GM12878 (cell line): ENCODE results near the gene KCNJ10. TPM values are rescaled to one million over a fixed set of nuclear protein-coding genes. Genes with fewer than 3 reads are reported as not detected.

Source experiments
- ATAC-seq: fragments of 200-7000 bp; cut with Tn5 transposase; 3 replicates; pipeline ENCODE4 v1.9.1; 2020; ENCODE audit warnings: mild to moderate bottlenecking, moderate library complexity
- BruUV-seq: library from RNA; stranded (reverse); fragments of 400-500 nt; replicated peaks from 2 replicates; lab custom pipeline; 2021; lab: Mats Ljungman, UMichigan
- CTCF ChIA-PET: fragments of 300-600 bp; sonication (Branson Sonifier 250); formaldehyde crosslinking; extraction: SDS; loops from one replicate; lab custom pipeline; 2021; ENCODE audit warnings: inconsistent platforms; lab: Yijun Ruan, JAX
- POLR2A ChIA-PET: fragments of 350-600 bp; formaldehyde crosslinking; extraction: SDS; loops from one replicate; lab custom pipeline; 2021; ENCODE audit warnings: inconsistent platforms; lab: Charles Lee
- RAD21 ChIA-PET: fragments of 300-600 bp; sonication (Branson Sonifier 250); formaldehyde crosslinking; loops from one replicate; lab custom pipeline; 2023; ENCODE audit warnings: antibody characterized with exemption; ENCODE audit not compliant: unreplicated experiment; lab: Charles Lee
- SMC1A ChIA-PET: fragments of 300-600 bp; sonication (Branson Sonifier 250); formaldehyde crosslinking; loops from one replicate; lab custom pipeline; 2023; ENCODE audit not compliant: unreplicated experiment, uncharacterized antibody; lab: Charles Lee
- DNase-seq: peaks from one replicate; pipeline ENCODE4 v3.0.0-alpha.2; 2011; ENCODE audit warnings: low read depth, low spot score
- FAIRE-seq: peaks from 3 replicates; lab custom pipeline; 2011; peaks lifted over from hg19 to GRCh38; lab: Jason Lieb, UNC
- H2AFZ ChIP-seq: 2 replicates; pipeline ENCODE4 v1.6.0; 2011; ENCODE audit warnings: low read depth, low read length, control low read depth; ENCODE audit not compliant: control insufficient read depth
- H3K27ac ChIP-seq: 2 replicates; pipeline ENCODE4 v1.5.1; 2011; ENCODE audit warnings: control low read depth; ENCODE audit not compliant: control insufficient read depth, insufficient read depth
- H3K27me3 ChIP-seq, 2 experiments: replicated peaks in 1 of 2; 2 replicates each; pipeline versions ENCODE4 v1.6.0 to v1.6.1; 2011; ENCODE audit warnings: low read length in 1 of 2; ENCODE audit not compliant: control insufficient read depth in 2 of 2, insufficient read depth in 2 of 2
- H3K36me3 ChIP-seq, 2 experiments: 2 replicates each; pipeline ENCODE4 v1.5.1; 2011; ENCODE audit warnings: low read length in 1 of 2; ENCODE audit not compliant: control insufficient read depth in 2 of 2, insufficient read depth in 2 of 2
- H3K4me1 ChIP-seq: 2 replicates; pipeline ENCODE4 v1.6.1; 2011; ENCODE audit warnings: mild to moderate bottlenecking, low read length, moderate library complexity, mixed read lengths; ENCODE audit not compliant: control insufficient read depth, insufficient read depth
- H3K4me2 ChIP-seq: 2 replicates; pipeline ENCODE4 v1.6.0; 2011; ENCODE audit warnings: control low read depth; ENCODE audit not compliant: control insufficient read depth, insufficient read depth
- H3K4me3 ChIP-seq: fragments of 200-600 bp; sonication (generic); 2 replicates; pipeline ENCODE4 v1.5.1; 2016
- H3K79me2 ChIP-seq: 2 replicates; pipeline ENCODE4 v1.6.0; 2011; ENCODE audit warnings: low read length; ENCODE audit not compliant: control insufficient read depth, insufficient read depth
- H3K9ac ChIP-seq: 2 replicates; pipeline ENCODE4 v1.8.0; 2011; ENCODE audit warnings: low read length, control low read depth, mixed read lengths; ENCODE audit not compliant: control insufficient read depth, insufficient read depth
- H3K9me3 ChIP-seq: replicated peaks from 3 replicates; pipeline ENCODE4 v1.5.1; 2011; ENCODE audit warnings: mild to moderate bottlenecking, low read length; ENCODE audit not compliant: control insufficient read depth, insufficient read depth
- H4K20me1 ChIP-seq: 2 replicates; pipeline ENCODE4 v1.6.0; 2011; ENCODE audit not compliant: control insufficient read depth, insufficient read depth
- ATF3 ChIP-seq: IDR thresholded peaks from 2 replicates; pipeline ENCODE4 v1.6.1; 2011; ENCODE audit warnings: low read depth, mild to moderate bottlenecking, low read length, moderate library complexity, borderline replicate concordance; ENCODE audit errors: extremely low read depth
- ELK1 ChIP-seq: IDR thresholded peaks from 2 replicates; pipeline ENCODE4 v1.6.1; 2012; ENCODE audit warnings: low read depth, low read length, improper control_type of control experiment
- FOS ChIP-seq: IDR thresholded peaks from 3 replicates; pipeline ENCODE4 v1.6.1; 2011; ENCODE audit warnings: borderline replicate concordance; ENCODE audit not compliant: insufficient read length; ENCODE audit errors: extremely low read depth
- IKZF2 ChIP-seq, 2 experiments: fragments of 450-650 bp; IDR thresholded peaks; 2 replicates each; pipeline ENCODE4 v1.6.1; 2017; ENCODE audit warnings: mild to moderate bottlenecking in 2 of 2, moderate library complexity in 2 of 2
- MEF2B ChIP-seq: fragments of 450-650 bp; IDR thresholded peaks from 2 replicates; pipeline ENCODE4 v1.6.1; 2018; ENCODE audit warnings: mild to moderate bottlenecking, moderate library complexity; ENCODE audit not compliant: partially characterized antibody, poor library complexity, severe bottlenecking
- MTA3 ChIP-seq: IDR thresholded peaks from 2 replicates; pipeline ENCODE4 v1.6.1; 2012; ENCODE audit warnings: low read length, inconsistent platforms, borderline replicate concordance
- NFXL1 ChIP-seq: fragments of 450-650 bp; IDR thresholded peaks from 2 replicates; pipeline ENCODE4 v1.6.1; 2017; ENCODE audit warnings: antibody characterized with exemption, mild to moderate bottlenecking, borderline replicate concordance
- PKNOX1 ChIP-seq: fragments of 450-650 bp; IDR thresholded peaks from 2 replicates; pipeline ENCODE4 v1.6.1; 2016; ENCODE audit warnings: mild to moderate bottlenecking
- PML ChIP-seq: IDR thresholded peaks from 2 replicates; pipeline ENCODE4 v1.6.1; 2012; ENCODE audit warnings: low read length, inconsistent platforms
- POLR2A ChIP-seq: IDR thresholded peaks from 2 replicates; pipeline ENCODE4 v1.6.1; 2011; ENCODE audit warnings: low read depth, mild to moderate bottlenecking, low read length
- RELB ChIP-seq: fragments of 450-650 bp; IDR thresholded peaks from 2 replicates; pipeline ENCODE4 v1.6.1; 2017; ENCODE audit warnings: low read depth, mild to moderate bottlenecking, moderate library complexity
- RUNX3 ChIP-seq: IDR thresholded peaks from 2 replicates; pipeline ENCODE4 v1.6.1; 2012; ENCODE audit warnings: low read length, inconsistent platforms
- TAF1 ChIP-seq: IDR thresholded peaks from 2 replicates; pipeline ENCODE4 v1.6.1; 2011; ENCODE audit warnings: mild to moderate bottlenecking, low read depth, low read length, borderline replicate concordance
- WGBS: methylation state at CpG from one replicate; pipeline ENCODE4 v1.1.6; 2016; ENCODE audit warnings: low lambda C conversion rate; ENCODE audit not compliant: insufficient replicate concordance, insufficient coverage; ENCODE audit errors: missing lambda C conversion rate; 5-methylcytosine and 5-hydroxymethylcytosine counted together
- in situ Hi-C: fragments of 300-500 bp; cut with MboI; formaldehyde crosslinking; loops from 9 replicates; pipeline ENCODE4 v1.14.3; 2018; ENCODE audit warnings: mixed read lengths
- intact Hi-C: fragments of 100-400 bp; cut with micrococcal nuclease; formaldehyde crosslinking; loops from one replicate; pipeline ENCODE4 v1.14.2; 2022; ENCODE audit not compliant: unreplicated experiment
- polyA plus RNA-seq, 11 experiments: library from polyadenylated mRNA; depleted of rRNA in 4 of 11; unstranded in 6 of 11; stranded (reverse) in 5 of 11; fragments of >200 nt; fragmentation: Nextera tagmentation in 4 of 11; fragmentation: Illumina TruSeq in 1 of 11; extraction: Ambion mirVana in 4 of 11; extraction: Trizol in 1 of 11; gene quantifications; 1 replicate in 1 of 11; 2 replicates in 10 of 11; pipeline versions ENCODE4 v1.2.1 to v1.2.3, GENCODE V29; 2011 to 2016; ENCODE audit warnings: inconsistent platforms in 2 of 11, missing spikeins in 2 of 11, low read depth in 1 of 11
- total RNA-seq, 4 experiments: library from RNA; depleted of rRNA in 3 of 4; stranded (reverse); fragments of >200 nt in 3 of 4; fragmentation: Illumina TruSeq in 1 of 4; extraction: Trizol in 1 of 4; gene quantifications; 2 replicates each; pipeline versions ENCODE4 v1.2.1 to v1.2.3, GENCODE V29; 2013 to 2021
- TF ChIP-seq, protein P1 (sequence below): IDR thresholded peaks from 2 replicates; pipeline ENCODE4 v1.6.1; 2011; ENCODE audit warnings: borderline replicate concordance, low read depth, mild to moderate bottlenecking, moderate library complexity, low read length; ENCODE audit not compliant: insufficient read depth, poor library complexity, severe bottlenecking

KCNJ10 gene
- total and polyA plus RNA-seq, 10 of the 15 experiments (the other 5 are each of a cell fraction or from before 2014, with no cell fraction given) = 0.01 to 0.29 (median 0.09) TPM; not detected in 2

DNA sequence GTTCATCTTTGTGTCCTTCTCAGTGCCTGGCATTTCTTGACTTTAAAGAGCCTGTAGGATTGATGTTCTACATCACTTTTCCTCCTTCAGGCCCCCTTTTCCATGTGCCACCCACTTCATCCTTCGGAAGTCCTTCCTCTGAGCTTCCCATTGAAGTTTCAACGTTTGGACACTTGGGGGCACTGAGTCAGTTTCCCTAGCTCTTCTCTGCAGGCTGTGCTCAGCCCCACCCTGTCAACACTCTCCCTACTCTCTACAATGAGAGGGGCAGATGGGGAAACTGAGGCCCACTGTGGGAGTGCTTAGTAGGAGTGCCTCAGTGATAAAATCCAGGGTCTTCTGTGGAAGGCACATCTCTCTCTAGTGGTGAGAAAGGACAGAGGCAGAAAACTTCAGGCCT is 11.9 kb downstream of the KCNJ10 start (continued):
- no peak for TF ChIP-seq PML
- TF ChIP-seq TAF1 = no peak
- no peak for TF ChIP-seq ELK1
- no peak for TF ChIP-seq FOS
- no peak for TF ChIP-seq MTA3
- TF ChIP-seq IKZF2 (IDR thresholded peaks at IDR 0.05) = no peak
- TF ChIP-seq MEF2B = no peak

DNA sequence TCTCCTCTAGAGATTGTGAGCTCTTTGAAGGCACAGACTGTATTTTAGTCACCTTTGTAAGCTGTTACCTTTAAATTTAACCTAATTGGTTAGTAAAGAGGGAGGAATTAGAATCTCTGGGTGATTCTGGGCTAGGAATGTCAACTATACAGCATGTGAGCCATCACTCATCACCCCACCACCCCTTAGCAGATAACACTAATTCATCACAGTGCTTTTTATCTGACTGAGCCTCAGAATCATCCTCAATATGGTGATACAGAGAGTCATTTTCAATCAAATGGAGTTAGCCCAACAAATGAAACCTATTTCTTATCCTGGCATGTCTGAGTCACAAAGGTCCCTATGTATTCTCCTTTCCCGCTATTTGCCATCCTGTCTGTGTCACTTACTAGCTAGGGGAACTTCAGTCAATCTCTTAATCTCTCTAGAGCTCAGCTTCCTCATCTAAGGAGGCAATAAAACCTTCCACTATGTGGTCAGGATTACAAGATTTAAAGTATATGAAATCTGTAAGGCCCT is 13.3 kb downstream of the KCNJ10 start:
- in situ Hi-C loops (no loop called here), intact Hi-C loops (no loop called here)
- no TSS peak for BruUV-seq
- FAIRE-seq (no peak), ATAC-seq (no peak), DNase-seq (no peak)
- H3K4me2 ChIP-seq = no peak overlapping the region
- no peaks in the 10 kb centered on the region for H4K20me1 ChIP-seq
- peaks cover 3 to 11% of the 10 kb centered on the region in 2 experiments for H3K27me3 ChIP-seq
- CTCF ChIA-PET = interaction anchor here (1.6 to 49.8 kb wide), 3 partner anchors 10 to 28 kb away, joined by 5 to 1035 read pairs (median 35); partner anchors contain the start of genes IGSF8, KCNJ10 and KCNJ9
- H3K27ac ChIP-seq = no peak overlapping the region
- RAD21 ChIA-PET = no interaction called here
- H3K9ac ChIP-seq = no peak overlapping the region
- H3K4me1 ChIP-seq = no peaks in the 10 kb centered on the region
- H3K9me3 ChIP-seq = no peaks in the 10 kb centered on the region
- POLR2A ChIA-PET = no interaction called here
- H3K36me3 ChIP-seq = no peaks in the 10 kb centered on the region
- H3K79me2 ChIP-seq = no peaks in the 10 kb centered on the region
- H3K4me3 ChIP-seq = no peak overlapping the region
- 0% methylated on average over 1 of the region's 1 CpG for WGBS
- SMC1A ChIA-PET = interaction anchor here (0.9 kb wide), 1 partner anchor 11 kb away, joined by 3 read pairs; no protein-coding TSS in a partner anchor
- H2AFZ ChIP-seq = no peak overlapping the region
- TF ChIP-seq ATF3 (no peak), RUNX3 (no peak), POLR2A (no peak), PKNOX1 (no peak), RELB (no peak), NFXL1 (no peak)
- TF ChIP-seq, protein P1, sequence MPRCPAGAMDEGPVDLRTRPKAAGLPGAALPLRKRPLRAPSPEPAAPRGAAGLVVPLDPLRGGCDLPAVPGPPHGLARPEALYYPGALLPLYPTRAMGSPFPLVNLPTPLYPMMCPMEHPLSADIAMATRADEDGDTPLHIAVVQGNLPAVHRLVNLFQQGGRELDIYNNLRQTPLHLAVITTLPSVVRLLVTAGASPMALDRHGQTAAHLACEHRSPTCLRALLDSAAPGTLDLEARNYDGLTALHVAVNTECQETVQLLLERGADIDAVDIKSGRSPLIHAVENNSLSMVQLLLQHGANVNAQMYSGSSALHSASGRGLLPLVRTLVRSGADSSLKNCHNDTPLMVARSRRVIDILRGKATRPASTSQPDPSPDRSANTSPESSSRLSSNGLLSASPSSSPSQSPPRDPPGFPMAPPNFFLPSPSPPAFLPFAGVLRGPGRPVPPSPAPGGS = no peak
